Neural cell (in vitro differentiated cells): ENCODE data around the gene GAMT. TPM values are rescaled to one million over a fixed set of nuclear protein-coding genes. Genes with fewer than 3 reads are reported as not detected.

ENCODE experiments used
- H2AFZ ChIP-seq: fragments of 200-600, 300-800 bp; sonication (generic), shearing (Covaris generic); 2 replicates; pipeline ENCODE4 v1.6.0; 2014; ENCODE audit warnings: low read depth, mild to moderate bottlenecking, antibody characterized with exemption, low read length, moderate library complexity
- H3F3A ChIP-seq: fragments of 200-600 bp; shearing (Covaris generic); 2 replicates; pipeline ENCODE4 v1.6.1; 2016; ENCODE audit warnings: mild to moderate bottlenecking, moderate library complexity, mixed read lengths, antibody characterized with exemption, low read length; ENCODE audit not compliant: insufficient read depth, poor library complexity, severe bottlenecking
- H3K27ac ChIP-seq: fragments of 200-600, 300-800 bp; sonication (generic), shearing (Covaris generic); 2 replicates; pipeline ENCODE4 v1.5.1; 2014; ENCODE audit warnings: mild to moderate bottlenecking, low read length, moderate library complexity
- H3K27me3 ChIP-seq: fragments of 300-800, 200-600 bp; sonication (generic), shearing (Covaris generic); 2 replicates; pipeline ENCODE4 v1.6.0; 2014; ENCODE audit warnings: mild to moderate bottlenecking, low read depth, low read length, moderate library complexity; ENCODE audit not compliant: insufficient read depth
- H3K36me3 ChIP-seq: fragments of 300-800, 200-600 bp; sonication (generic), shearing (Covaris generic); 2 replicates; pipeline ENCODE4 v1.5.1; 2014; ENCODE audit warnings: mild to moderate bottlenecking, antibody characterized with exemption, low read length, moderate library complexity; ENCODE audit not compliant: insufficient read depth
- H3K4me2 ChIP-seq: fragments of 300-800, 200-600 bp; sonication (generic), shearing (Covaris generic); 2 replicates; pipeline ENCODE4 v1.6.0; 2014; ENCODE audit warnings: mild to moderate bottlenecking, low read length
- H3K4me3 ChIP-seq: fragments of 300-800, 200-600 bp; sonication (generic), shearing (Covaris generic); 2 replicates; pipeline ENCODE4 v1.5.1; 2014; ENCODE audit warnings: mild to moderate bottlenecking, low read length, moderate library complexity
- H3K79me2 ChIP-seq: fragments of 200-600 bp; shearing (Covaris generic); replicated peaks from 2 replicates; pipeline ENCODE4 v1.6.0; 2014; ENCODE audit warnings: mild to moderate bottlenecking, low read length, moderate library complexity; ENCODE audit not compliant: insufficient read depth
- H3K9ac ChIP-seq: fragments of 300-800, 200-600 bp; sonication (generic), shearing (Covaris generic); 2 replicates; pipeline ENCODE4 v1.6.1; 2016; ENCODE audit warnings: mild to moderate bottlenecking, low read length, mixed read lengths
- H3K9me2 ChIP-seq: fragments of 200-600 bp; shearing (Covaris generic); 2 replicates; pipeline ENCODE4 v1.6.1; 2016; ENCODE audit warnings: mild to moderate bottlenecking, low read length, mixed read lengths; ENCODE audit not compliant: insufficient read depth
- H3K9me3 ChIP-seq: fragments of 200-600, 300-800 bp; sonication (generic), shearing (Covaris generic); 2 replicates; pipeline ENCODE4 v1.6.1; 2016; ENCODE audit warnings: mild to moderate bottlenecking, mixed run types, low read length, moderate library complexity, mixed read lengths
- H4K20me1 ChIP-seq: fragments of 200-600 bp; shearing (Covaris generic); 2 replicates; pipeline ENCODE4 v1.6.1; 2016; ENCODE audit warnings: mild to moderate bottlenecking, mixed run types; ENCODE audit not compliant: insufficient read depth
- EP300 ChIP-seq: fragments of 450-650 bp; conservative IDR thresholded peaks from 2 replicates; pipeline ENCODE4 v1.6.1; 2014; ENCODE audit warnings: antibody characterized with exemption, mild to moderate bottlenecking, moderate library complexity; ENCODE audit not compliant: poor library complexity, severe bottlenecking
- EZH2 ChIP-seq: fragments of 200-600, 300-800 bp; shearing (Covaris generic), sonication (generic); IDR thresholded peaks from 2 replicates; pipeline ENCODE4 v1.6.1; 2014; ENCODE audit warnings: antibody characterized with exemption, low read length, borderline replicate concordance, mild to moderate bottlenecking; ENCODE audit not compliant: insufficient read depth, poor library complexity, severe bottlenecking
- MXI1 ChIP-seq: fragments of 450-650 bp; conservative IDR thresholded peaks from 2 replicates; pipeline ENCODE4 v1.6.1; 2014; ENCODE audit warnings: antibody characterized with exemption, mild to moderate bottlenecking; ENCODE audit not compliant: poor library complexity, severe bottlenecking
- POLR2AphosphoS5 ChIP-seq: IDR thresholded peaks from 2 replicates; pipeline ENCODE4 v1.6.1; 2012
- RAD21 ChIP-seq: fragments of 450-650 bp; conservative IDR thresholded peaks from 2 replicates; pipeline ENCODE4 v1.6.1; 2014; ENCODE audit warnings: antibody characterized with exemption, mild to moderate bottlenecking, moderate library complexity
- TAF1 ChIP-seq: IDR thresholded peaks from 2 replicates; pipeline ENCODE4 v1.6.1; 2012; ENCODE audit warnings: low read depth
- polyA plus RNA-seq: library from polyadenylated mRNA; depleted of rRNA; stranded (reverse); fragments of >200 nt; gene quantifications from 2 replicates; pipeline ENCODE4 v1.2.3, GENCODE V29; 2014
- TF ChIP-seq, protein P1 (sequence below): IDR thresholded peaks from 2 replicates; pipeline ENCODE4 v1.6.1; 2012; ENCODE audit warnings: borderline replicate concordance

Gene GAMT
- polyA plus RNA-seq, 1 donor from 2014 or later: 32.5 TPM

DNA sequence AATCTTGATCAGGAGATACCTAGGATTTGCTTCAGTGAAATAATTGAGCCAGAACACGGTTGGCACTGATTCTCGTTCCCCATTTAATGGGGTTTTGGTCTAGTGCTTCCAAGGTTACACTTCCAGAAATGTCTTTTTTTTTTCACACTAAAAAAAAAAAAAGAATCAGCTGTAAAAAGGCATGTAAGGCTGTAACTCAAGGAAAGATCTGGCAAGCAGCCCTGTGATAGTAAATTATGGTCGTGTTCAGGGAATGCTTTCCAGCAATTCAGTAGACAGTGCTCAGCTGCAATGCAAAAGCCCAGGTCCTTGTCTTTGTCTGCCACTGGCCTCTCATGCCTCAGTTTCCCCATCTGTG lies 44.9 kb downstream of the GAMT start:
- H4K20me1 ChIP-seq: no peaks in the 10 kb centered on the region
- H3F3A ChIP-seq: no peaks in the 10 kb centered on the region
- H3K4me3 ChIP-seq: peak overlapping the region; percentile 81
- H2AFZ ChIP-seq: no peak overlapping the region
- no peaks in the 10 kb centered on the region for H3K27me3 ChIP-seq
- TF ChIP-seq, protein P1, sequence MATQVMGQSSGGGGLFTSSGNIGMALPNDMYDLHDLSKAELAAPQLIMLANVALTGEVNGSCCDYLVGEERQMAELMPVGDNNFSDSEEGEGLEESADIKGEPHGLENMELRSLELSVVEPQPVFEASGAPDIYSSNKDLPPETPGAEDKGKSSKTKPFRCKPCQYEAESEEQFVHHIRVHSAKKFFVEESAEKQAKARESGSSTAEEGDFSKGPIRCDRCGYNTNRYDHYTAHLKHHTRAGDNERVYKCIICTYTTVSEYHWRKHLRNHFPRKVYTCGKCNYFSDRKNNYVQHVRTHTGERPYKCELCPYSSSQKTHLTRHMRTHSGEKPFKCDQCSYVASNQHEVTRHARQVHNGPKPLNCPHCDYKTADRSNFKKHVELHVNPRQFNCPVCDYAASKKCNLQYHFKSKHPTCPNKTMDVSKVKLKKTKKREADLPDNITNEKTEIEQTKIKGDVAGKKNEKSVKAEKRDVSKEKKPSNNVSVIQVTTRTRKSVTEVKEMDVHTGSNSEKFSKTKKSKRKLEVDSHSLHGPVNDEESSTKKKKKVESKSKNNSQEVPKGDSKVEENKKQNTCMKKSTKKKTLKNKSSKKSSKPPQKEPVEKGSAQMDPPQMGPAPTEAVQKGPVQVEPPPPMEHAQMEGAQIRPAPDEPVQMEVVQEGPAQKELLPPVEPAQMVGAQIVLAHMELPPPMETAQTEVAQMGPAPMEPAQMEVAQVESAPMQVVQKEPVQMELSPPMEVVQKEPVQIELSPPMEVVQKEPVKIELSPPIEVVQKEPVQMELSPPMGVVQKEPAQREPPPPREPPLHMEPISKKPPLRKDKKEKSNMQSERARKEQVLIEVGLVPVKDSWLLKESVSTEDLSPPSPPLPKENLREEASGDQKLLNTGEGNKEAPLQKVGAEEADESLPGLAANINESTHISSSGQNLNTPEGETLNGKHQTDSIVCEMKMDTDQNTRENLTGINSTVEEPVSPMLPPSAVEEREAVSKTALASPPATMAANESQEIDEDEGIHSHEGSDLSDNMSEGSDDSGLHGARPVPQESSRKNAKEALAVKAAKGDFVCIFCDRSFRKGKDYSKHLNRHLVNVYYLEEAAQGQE: no peak
- TF ChIP-seq RAD21 (no peak), MXI1 (no peak), POLR2AphosphoS5 (no peak), EP300 (no peak), EZH2 (no peak), TAF1 (no peak)
- H3K9me2 ChIP-seq: no peaks in the 10 kb centered on the region
- H3K9ac ChIP-seq: no peak overlapping the region
- H3K27ac ChIP-seq: peak overlapping the region; percentile 71
- no peaks in the 10 kb centered on the region for H3K36me3 ChIP-seq
- H3K9me3 ChIP-seq: no peaks in the 10 kb centered on the region
- peak overlapping the region; percentile 96 for H3K4me2 ChIP-seq
- H3K79me2 ChIP-seq: peaks cover 11% of the 10 kb centered on the region

DNA sequence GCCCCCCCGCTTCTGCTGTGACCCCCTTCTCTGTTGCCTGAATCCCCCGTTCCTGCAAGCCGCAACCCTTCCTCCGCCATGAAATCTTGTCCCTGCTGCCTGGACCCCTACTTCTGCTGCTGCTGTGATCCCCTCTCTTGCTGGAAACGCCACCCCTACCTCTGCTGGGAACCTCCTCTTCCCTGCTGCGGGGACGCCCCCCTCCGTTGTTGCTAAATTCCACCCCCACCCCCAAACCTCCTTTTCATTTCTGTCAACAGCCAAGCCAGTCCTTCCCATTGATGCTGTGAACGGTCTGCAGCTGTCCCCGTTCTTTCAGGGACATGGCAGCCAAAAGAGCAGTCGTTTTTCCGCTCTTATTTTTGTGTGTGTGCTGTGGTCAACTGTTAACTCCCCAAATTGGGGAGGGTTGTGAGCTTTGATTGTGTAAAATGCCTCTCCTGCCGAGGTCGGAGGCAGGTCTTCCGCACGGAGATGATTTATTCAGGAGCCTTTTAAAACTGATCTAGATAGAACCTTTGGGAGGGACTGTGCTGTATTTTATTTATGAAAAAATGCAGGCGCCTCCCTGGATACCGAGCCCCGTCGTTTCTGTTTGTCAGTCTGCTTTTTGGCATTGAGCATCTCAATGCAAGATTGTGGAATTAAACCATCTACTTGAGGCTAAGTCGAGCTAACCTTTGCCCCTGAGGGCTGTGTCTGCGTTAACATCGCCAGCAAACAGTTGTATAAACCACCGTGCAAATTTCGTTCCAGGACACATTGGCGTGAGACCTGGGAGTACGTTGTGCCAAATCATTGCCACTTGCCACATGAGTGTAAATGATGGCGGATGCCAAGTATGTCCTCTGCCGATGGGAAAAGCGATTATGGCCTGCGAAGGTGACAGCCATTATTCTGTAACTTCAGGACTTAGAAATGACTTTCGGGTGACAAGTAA lies 45.5 kb downstream of the GAMT start:
- Histone ChIP-seq H2AFZ (no peak overlapping the region), H3K9me2 (no peaks in the 10 kb centered on the region), H3K27me3 (no peaks in the 10 kb centered on the region), H3K4me3 (peak overlapping the region; percentile 81), H3K36me3 (no peaks in the 10 kb centered on the region), H3F3A (no peaks in the 10 kb centered on the region), H3K79me2 (peaks cover 7% of the 10 kb centered on the region), H3K4me2 (peak overlapping the region; percentile 96), H3K9me3 (no peaks in the 10 kb centered on the region), H4K20me1 (no peaks in the 10 kb centered on the region), H3K27ac (peak overlapping the region; percentile 71), H3K9ac (peak overlapping the region; percentile 90)
- TF ChIP-seq RAD21: no peak
- TF ChIP-seq, protein P1: peak; percentile 23
- TF ChIP-seq MXI1: no peak
- TF ChIP-seq POLR2AphosphoS5: no peak
